Colonic mucosa (tissue), 4 donors: ENCODE measurements around the gene RBM28. TPM values are rescaled to one million over a fixed set of nuclear protein-coding genes. Genes with fewer than 3 reads are reported as not detected.

ENCODE experiments used
- DNase-seq: peaks from one replicate; pipeline ENCODE4 v3.0.0-alpha.2; 2020
- H3K27ac ChIP-seq: fragments of 200-600 bp; one replicate; pipeline ENCODE4 v1.8.0; 2021
- H3K27me3 ChIP-seq: fragments of 200-600 bp; one replicate; pipeline ENCODE4 v1.8.0; 2021
- H3K36me3 ChIP-seq: fragments of 200-600 bp; one replicate; pipeline ENCODE4 v1.8.0; 2021
- H3K4me1 ChIP-seq: fragments of 200-600 bp; one replicate; pipeline ENCODE4 v1.8.0; 2021; ENCODE audit warnings: mild to moderate bottlenecking
- H3K4me3 ChIP-seq: fragments of 200-600 bp; one replicate; pipeline ENCODE4 v1.8.0; 2021
- H3K9ac ChIP-seq, 2 donors: one replicate each; pipeline ENCODE4 v1.7.0; 2013; ENCODE audit warnings: control low read depth in 2 of 2, low read depth in 2 of 2, low read length in 2 of 2
- H3K9me3 ChIP-seq: fragments of 200-600 bp; one replicate; pipeline ENCODE4 v1.8.0; 2021
- intact Hi-C: fragments of 100-400 bp; cut with DNase I; formaldehyde crosslinking; loops from one replicate; pipeline ENCODE4 v1.14.1; 2022
- total RNA-seq, 2 donors: library from RNA; stranded (reverse); fragmentation: NEBNext Ultra II Directional in 1 of 2; extraction: Animal tissue kit (Norgen Biotek cat#: 25700) in 1 of 2; gene quantifications; one replicate each; pipeline ENCODE4 v1.2.1, GENCODE V29; 2021
- TF ChIP-seq, protein P1 (sequence below): fragments of 200-600 bp; IDR thresholded peaks from one replicate; pipeline ENCODE4 v1.8.0; 2022; ENCODE audit warnings: antibody characterized with exemption, mild to moderate bottlenecking
- donor health status: healthy.
- donor health status: DM: no; HTN: no; CAD: no.
- donor health status: DM: no; HTN: no; CAD: no.

Gene RBM28
- total RNA-seq, 2 donors from 2014 or later, result 16.3 to 30.6 TPM

DNA sequence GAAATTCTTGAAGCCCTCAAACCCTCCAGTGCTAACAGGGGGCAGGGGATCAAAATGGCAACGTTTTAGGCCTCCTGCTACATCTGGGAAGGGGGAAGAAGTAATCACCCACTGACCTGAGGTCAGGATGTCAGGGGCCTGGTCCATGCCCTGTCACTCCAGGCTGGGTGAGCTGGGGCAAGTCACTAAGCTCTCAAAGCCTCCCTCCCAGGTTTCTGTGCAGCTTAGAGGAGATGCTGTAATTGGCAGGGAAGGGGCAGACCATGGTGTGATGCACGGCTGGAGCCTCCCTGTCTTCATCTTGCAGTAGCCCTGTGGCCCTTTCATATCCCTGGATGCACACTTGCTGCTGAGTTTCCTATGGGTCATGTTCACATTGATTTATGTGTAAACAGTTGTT, 75.5 kb downstream of the RBM28 start:
- TF ChIP-seq, protein P1, sequence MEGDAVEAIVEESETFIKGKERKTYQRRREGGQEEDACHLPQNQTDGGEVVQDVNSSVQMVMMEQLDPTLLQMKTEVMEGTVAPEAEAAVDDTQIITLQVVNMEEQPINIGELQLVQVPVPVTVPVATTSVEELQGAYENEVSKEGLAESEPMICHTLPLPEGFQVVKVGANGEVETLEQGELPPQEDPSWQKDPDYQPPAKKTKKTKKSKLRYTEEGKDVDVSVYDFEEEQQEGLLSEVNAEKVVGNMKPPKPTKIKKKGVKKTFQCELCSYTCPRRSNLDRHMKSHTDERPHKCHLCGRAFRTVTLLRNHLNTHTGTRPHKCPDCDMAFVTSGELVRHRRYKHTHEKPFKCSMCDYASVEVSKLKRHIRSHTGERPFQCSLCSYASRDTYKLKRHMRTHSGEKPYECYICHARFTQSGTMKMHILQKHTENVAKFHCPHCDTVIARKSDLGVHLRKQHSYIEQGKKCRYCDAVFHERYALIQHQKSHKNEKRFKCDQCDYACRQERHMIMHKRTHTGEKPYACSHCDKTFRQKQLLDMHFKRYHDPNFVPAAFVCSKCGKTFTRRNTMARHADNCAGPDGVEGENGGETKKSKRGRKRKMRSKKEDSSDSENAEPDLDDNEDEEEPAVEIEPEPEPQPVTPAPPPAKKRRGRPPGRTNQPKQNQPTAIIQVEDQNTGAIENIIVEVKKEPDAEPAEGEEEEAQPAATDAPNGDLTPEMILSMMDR, result no peak
- H3K27ac ChIP-seq, result no peak overlapping the region
- H3K4me3 ChIP-seq, result no peak overlapping the region
- H3K36me3 ChIP-seq, result no peaks in the 10 kb centered on the region
- no peaks in the 10 kb centered on the region for H3K9me3 ChIP-seq
- no peaks in the 10 kb centered on the region for H3K4me1 ChIP-seq
- peaks cover 26% of the 10 kb centered on the region for H3K27me3 ChIP-seq
- H3K9ac ChIP-seq, result no peak overlapping the region
- intact Hi-C loops, result no loop called here
- DNase-seq, result no peak

DNA sequence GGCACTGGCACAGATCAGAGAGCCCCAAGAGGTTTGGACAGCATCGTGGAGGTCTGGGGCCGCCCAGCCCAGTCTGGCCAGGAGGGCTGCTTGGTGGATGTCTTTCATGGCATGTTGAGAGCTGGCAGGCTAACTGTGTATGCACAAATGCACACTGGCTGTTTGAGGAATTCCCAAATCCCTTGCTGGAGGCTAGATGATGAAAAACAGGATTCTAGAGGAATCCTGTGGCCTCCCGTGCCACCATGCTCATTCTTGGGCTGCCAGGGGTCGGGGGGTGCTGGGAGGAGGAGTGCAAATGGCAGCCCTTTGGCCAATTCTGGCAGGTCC, 76.1 kb downstream of the RBM28 start:
- Histone ChIP-seq H3K36me3 (no peaks in the 10 kb centered on the region), H3K4me3 (no peak overlapping the region), H3K4me1 (no peaks in the 10 kb centered on the region), H3K27me3 (peaks cover 26% of the 10 kb centered on the region), H3K9ac (no peak overlapping the region), H3K27ac (no peak overlapping the region), H3K9me3 (no peaks in the 10 kb centered on the region)
- intact Hi-C loops, result no loop called here
- no peak for DNase-seq
- TF ChIP-seq, protein P1, result no peak

DNA sequence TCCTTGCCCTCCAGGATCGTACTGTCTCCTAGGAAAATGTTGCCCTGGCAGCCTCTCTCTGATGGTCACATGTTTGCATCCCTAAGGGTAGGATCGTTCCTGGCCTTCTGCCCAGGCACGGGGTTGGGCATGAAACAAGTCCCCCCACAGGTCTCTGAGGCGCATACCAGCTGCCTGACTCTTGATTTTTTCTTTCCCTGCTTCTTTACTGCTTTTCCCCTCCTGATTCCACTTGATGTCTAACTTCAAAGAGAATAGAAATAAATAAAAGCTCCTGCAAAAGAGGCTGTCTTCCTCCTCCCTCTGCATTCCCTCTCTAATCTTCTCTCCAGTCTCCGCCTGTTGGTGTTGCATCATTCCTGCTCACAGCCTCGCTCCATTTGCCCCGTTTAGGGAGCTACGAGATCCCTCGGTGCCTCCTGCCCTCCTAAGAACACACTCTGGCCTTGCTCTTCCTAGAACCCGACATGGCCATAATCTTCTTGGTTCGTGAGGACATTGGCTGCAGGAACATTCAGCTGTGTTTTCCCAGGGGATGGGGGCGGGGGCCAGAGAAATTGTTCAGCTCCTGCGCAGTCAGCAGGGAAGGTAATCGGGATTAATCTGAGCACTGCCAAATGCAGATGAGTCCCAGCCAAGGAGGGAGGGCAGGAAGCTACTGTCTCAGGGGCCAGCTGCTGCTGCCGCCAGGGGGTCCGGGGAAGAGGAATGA, 76.7 kb downstream of the RBM28 start:
- H3K9me3 ChIP-seq, result no peaks in the 10 kb centered on the region
- no peak overlapping the region for H3K4me3 ChIP-seq
- H3K27me3 ChIP-seq, result peaks cover 21% of the 10 kb centered on the region
- intact Hi-C loops, result no loop called here
- H3K4me1 ChIP-seq, result no peaks in the 10 kb centered on the region
- no peak overlapping the region for H3K9ac ChIP-seq
- DNase-seq, result peak; percentile 56
- no peak overlapping the region for H3K27ac ChIP-seq
- no peaks in the 10 kb centered on the region for H3K36me3 ChIP-seq
- TF ChIP-seq, protein P1, result no peak

DNA sequence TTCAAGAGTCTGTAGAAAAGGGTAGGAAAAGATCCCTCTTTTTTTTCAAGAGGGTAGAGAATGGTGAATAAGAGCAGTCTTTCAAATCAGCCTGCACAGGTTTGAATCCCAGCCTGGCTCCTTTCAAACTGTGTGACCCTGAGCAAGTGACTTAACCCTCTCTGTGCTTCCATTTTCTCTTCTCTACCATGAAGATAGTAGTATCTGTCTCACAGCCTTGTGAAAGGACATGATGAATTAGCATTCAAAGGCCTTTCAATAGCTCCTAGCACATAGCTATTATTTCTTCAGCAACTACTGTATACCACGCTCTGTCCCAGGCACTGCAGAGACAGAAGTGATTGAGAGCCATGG, 77.2 kb downstream of the RBM28 start:
- H3K27ac ChIP-seq, result no peak overlapping the region
- no peak for DNase-seq
- H3K9me3 ChIP-seq, result no peaks in the 10 kb centered on the region
- no peak overlapping the region for H3K4me3 ChIP-seq
- H3K36me3 ChIP-seq, result no peaks in the 10 kb centered on the region
- no peak overlapping the region for H3K9ac ChIP-seq
- H3K4me1 ChIP-seq, result no peaks in the 10 kb centered on the region
- intact Hi-C loops, result no loop called here
- H3K27me3 ChIP-seq, result peaks cover 16% of the 10 kb centered on the region
- TF ChIP-seq, protein P1, result no peak

DNA sequence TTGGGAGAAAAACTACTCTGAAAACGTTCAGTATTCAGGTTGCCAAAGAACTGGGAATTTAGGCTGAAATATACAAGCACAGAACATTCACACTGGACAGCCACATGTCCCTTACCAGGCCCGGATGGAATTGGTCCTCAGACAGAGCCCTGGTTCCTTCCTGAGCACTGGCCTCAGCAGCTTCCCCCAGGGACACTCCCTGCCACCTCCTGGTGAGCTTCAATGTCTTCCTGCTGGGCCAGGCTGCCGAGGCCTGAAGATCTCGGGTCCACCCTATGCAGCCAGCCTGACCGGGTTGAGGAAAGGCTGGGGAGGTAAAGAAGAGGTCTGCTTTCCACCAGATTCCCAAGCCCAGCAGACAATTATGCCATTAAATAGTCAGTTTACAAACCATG, 77.8 kb downstream of the RBM28 start:
- Histone ChIP-seq H3K27ac (no peak overlapping the region), H3K4me1 (no peaks in the 10 kb centered on the region), H3K36me3 (no peaks in the 10 kb centered on the region), H3K27me3 (peaks cover 12% of the 10 kb centered on the region), H3K9ac (no peak overlapping the region), H3K4me3 (no peak overlapping the region), H3K9me3 (no peaks in the 10 kb centered on the region)
- intact Hi-C loops, result no loop called here
- TF ChIP-seq, protein P1, result no peak
- no peak for DNase-seq
